ENCODE measurements around the gene KCNN1. TPM values are rescaled to one million over a fixed set of nuclear protein-coding genes. Genes with fewer than 3 reads are reported as not detected.

Gene KCNN1
- total and polyA plus RNA-seq, 9 of the 15 experiments (the other 6 are each of a cell fraction or from before 2014, with no cell fraction given): 0.01 to 6.2 (median 0.72) TPM

DNA sequence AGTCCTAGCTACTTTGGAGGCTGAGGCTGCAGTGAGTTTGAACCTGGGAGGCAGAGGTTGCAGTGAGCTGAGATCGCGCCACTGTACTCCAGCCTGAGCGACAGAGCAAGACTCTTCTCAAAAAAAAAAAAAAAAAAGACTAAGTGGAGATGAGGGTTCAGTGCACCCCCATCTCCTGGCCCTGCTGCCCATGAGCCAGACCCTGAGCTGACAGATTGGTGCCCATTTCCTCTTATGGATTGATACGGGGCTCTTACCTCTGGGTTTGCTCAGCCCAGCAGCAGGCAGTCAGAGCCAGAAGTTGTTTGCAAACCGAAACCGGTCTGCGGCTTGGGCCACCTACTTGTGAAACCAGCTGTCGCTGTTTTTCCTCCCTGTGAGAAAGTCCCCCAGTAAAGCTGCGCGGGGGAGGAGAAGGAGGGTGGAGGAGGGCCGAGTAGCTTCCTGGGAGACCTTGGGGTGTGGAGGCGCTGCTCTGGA, 78.0 kb downstream of the KCNN1 start:
- Histone ChIP-seq H3K36me3 (ENCODE audit: control insufficient read depth, insufficient read depth, low read length) (no peaks in the 10 kb centered on the region), H2AFZ (ENCODE audit: low read depth, low read length) (peak overlapping the region; percentile 90), H3K9me3 (replicated peaks; ENCODE audit: control insufficient read depth, insufficient read depth, low read depth, low read length) (0 out of 2 replicates have a peak, but pooled peaks cover 3% of the 10 kb centered on the region), H3K9me1 (ENCODE audit: control insufficient read depth, insufficient read depth, low read length) (no peaks in the 10 kb centered on the region), H4K20me1 (replicated peaks; ENCODE audit: control insufficient read depth, insufficient read depth, low read length) (no peaks in the 10 kb centered on the region; the same call in 1 of the 2 replicates), H3K4me1 (replicated peaks in 1 of 2; ENCODE audit: control insufficient read depth in 2 of 2, insufficient read depth in 2 of 2, low read length in 2 of 2) (peaks cover 7 to 13% of the 10 kb centered on the region in 2 experiments; a peak in 4 of 5 replicates), H3K27ac (ENCODE audit: extremely low read depth, low read depth, low read length) (peak overlapping the region; percentile 32; the same call in 1 of the 3 replicates), H3K79me2 (ENCODE audit: control insufficient read depth, insufficient read depth, low read length) (no peaks in the 10 kb centered on the region), H3K9ac (ENCODE audit: insufficient read depth in 1 of 2, low read depth in 2 of 2, low read length in 2 of 2) (peak overlapping the region; percentile 44 to 82), H3K4me3 (peak overlapping the region; percentile 37), H3K4me2 (ENCODE audit: insufficient read depth, low read length) (peak overlapping the region; percentile 81), H3K27me3 (ENCODE audit: control insufficient read depth in 2 of 2, insufficient read depth in 2 of 2, low read length in 2 of 2) (peaks cover 10 to 14% of the 10 kb centered on the region in 2 experiments; a peak in 4 of 5 replicates)
- intact Hi-C loops (cut with micrococcal nuclease): no loop called here
- ChIA-PET CTCF (ENCODE audit: low intra/inter-chr PET ratio) (no interaction called here), POLR2A (interaction anchor here (0.6 to 1.7 kb wide), 4 partner anchors 8 to 185 kb away, joined by 3 to 5 read pairs (median 4); partner anchors contain the start of gene RPL18A)
- DNase-seq (ENCODE audit: extremely low read depth in 1 of 4, low spot score in 3 of 4) (peak; percentile 57 to 72 (median 62)), ATAC-seq (peak; percentile 84), FAIRE-seq (peak; percentile 78)
- in situ Hi-C loops (cut with MboI): no loop called here
- BruUV-seq (replicated peaks): no TSS peak
- 12% methylated on average over 11 of the region's 12 CpGs for WGBS (ENCODE audit: insufficient coverage, low coverage, missing lambda C conversion rate)
- TF ChIP-seq CEBPB (tag; IDR thresholded peaks at IDR 0.05) (0 out of 2 replicates have a peak, but pooled peaks have one; percentile 33), PHF8 (IDR thresholded peaks at IDR 0.05; ENCODE audit: borderline replicate concordance, low read length) (peak; percentile 37; the same call in 1 of the 2 replicates), HDAC8 (tag; IDR thresholded peaks at IDR 0.05) (no peak), SMARCE1 (IDR thresholded peaks at IDR 0.05) (peak; percentile 27; the same call in 1 of the 2 replicates), MTA1 (IDR thresholded peaks at IDR 0.05; ENCODE audit: borderline replicate concordance) (0 out of 2 replicates have a peak, but pooled peaks have one; percentile 16), ZBTB8A (IDR thresholded peaks at IDR 0.05; ENCODE audit: partially characterized antibody) (no peak), ETS1 (conservative IDR thresholded peaks at IDR 0.05; ENCODE audit: control insufficient read depth, low read depth, low read length) (peak; percentile 31; the same call in 1 of the 2 replicates), NFXL1 (CRISPR knock-in tag; IDR thresholded peaks at IDR 0.05) (no peak), NRF1 (conservative IDR thresholded peaks at IDR 0.05 in 1 of 2, IDR thresholded peaks at IDR 0.05 in 1 of 2) (peak; percentile 75 to 81), EP400 (IDR thresholded peaks at IDR 0.05) (no peak; the same call in 1 of the 2 replicates), ZNF121 (CRISPR knock-in tag; conservative IDR thresholded peaks at IDR 0.05) (no peak), SNIP1 (IDR thresholded peaks at IDR 0.05; ENCODE audit: low read depth) (no peak), MAZ (CRISPR knock-in tag; conservative IDR thresholded peaks at IDR 0.05 in 1 of 2, IDR thresholded peaks at IDR 0.05 in 1 of 2) (peak in 1 of 2 experiments; percentile 62; a peak in 1 of 4 replicates), DACH1 (IDR thresholded peaks at IDR 0.05; ENCODE audit: partially characterized antibody) (peak; percentile 27), CBFA2T3 (IDR thresholded peaks at IDR 0.05) (peak; percentile 16; the same call in 1 of the 2 replicates), SMARCA4 (IDR thresholded peaks at IDR 0.05) (0 out of 2 replicates have a peak, but pooled peaks have one; percentile 33), EGR1 (conservative IDR thresholded peaks at IDR 0.05) (peak; percentile 68), ARID1B (IDR thresholded peaks at IDR 0.05) (0 out of 2 replicates have a peak, but pooled peaks have one; percentile 44), BCL6 (CRISPR knock-in tag; IDR thresholded peaks at IDR 0.05) (no peak), VEZF1 (CRISPR knock-in tag; IDR thresholded peaks at IDR 0.05) (peak; percentile 81)
- TF ChIP-seq, protein P1, sequence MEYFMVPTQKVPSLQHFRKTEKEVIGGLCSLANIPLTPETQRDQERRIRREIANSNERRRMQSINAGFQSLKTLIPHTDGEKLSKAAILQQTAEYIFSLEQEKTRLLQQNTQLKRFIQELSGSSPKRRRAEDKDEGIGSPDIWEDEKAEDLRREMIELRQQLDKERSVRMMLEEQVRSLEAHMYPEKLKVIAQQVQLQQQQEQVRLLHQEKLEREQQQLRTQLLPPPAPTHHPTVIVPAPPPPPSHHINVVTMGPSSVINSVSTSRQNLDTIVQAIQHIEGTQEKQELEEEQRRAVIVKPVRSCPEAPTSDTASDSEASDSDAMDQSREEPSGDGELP (CRISPR knock-in tag; IDR thresholded peaks at IDR 0.05; ENCODE audit: borderline replicate concordance): peak; percentile 87; the same call in 1 of the 2 replicates

Data from K562 (cell line).